Activated naive CD8-positive, alpha-beta T cell treated with anti-CD3 and anti-CD28 coated beads, Interleukin-2, amount 50 U/mL, for 16 hours (primary cell): ENCODE data around the gene GAMT.

Source experiments
- DNase-seq: peaks from one replicate; pipeline ENCODE4 v3.0.0-alpha.2; 2020; ENCODE audit warnings: low read depth, low spot score

Gene GAMT

DNA sequence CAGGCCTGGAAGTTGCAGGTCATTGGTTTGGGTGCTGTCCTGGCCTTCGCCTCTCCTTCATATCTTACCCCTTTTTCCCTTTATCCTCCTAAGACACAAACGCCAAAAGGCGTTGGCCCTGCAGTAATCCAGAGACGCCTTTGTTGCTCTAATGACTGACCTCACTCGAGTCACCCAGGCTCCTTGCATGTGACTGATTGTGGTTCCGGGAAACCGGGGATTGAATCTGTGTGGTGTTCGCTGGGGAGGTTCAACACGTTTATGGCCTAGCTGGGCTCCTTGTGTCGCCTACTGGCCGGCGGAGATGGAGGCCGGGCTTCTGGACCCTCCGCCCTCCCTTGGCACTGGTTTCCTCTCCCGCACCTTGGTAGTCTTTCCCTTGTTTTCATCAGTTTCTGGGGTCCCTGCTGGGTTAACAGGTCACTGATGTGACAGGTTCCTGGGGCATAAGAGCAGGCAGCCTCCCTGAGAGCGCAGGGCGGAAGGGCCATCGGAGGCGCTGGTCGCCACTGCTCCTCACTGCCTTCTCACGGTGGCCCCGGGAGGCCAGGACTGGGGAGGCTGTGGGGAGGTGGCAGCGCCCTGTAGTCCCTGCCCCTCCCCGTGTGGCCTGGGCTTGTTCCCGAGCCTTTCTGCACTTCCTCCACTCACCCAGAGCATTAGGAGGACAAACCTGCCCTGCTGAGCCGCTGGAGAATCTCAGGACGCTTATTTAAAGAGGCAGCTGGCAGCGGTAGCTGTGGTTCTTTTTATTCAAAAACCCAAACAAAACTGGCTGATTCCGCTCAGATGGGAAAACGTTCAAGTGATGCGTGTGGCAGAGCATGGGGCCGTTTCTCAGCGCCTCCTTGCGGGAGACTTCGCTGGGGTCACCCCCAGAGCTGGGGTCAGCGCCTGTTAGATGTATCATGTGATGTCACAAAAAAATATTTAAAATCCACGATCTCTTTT, 35.7 kb downstream of the GAMT start:
- no peak for DNase-seq

DNA sequence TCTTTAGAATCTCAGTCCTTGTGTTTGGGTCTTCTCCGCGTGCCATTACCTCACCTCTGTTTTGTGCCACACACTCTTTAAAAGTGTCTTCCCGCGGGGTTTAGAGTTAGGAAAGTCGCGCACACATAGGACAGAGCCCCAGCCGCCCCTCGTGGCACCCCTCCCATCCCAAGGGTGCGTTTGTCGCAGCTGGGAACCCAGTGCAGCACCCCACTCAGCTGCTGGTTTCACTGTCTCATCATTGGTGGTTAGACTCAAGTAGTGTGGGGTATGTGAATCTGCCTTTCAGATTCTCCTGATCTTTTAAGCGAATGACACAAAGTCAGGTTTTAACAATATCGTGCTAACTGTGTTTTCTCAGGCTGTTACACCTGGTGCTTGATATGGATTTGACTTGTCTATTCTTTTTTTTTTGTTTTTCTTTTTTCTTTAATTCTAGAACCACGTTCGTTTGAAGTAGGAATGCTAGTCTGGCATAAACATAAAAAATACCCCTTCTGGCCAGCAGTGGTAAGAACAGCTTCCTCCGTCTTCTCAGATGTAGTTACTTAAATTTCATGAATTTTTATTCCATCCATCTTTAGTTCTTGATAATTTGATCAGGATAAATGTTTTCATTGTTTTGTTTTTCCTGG, 37.2 kb downstream of the GAMT start:
- DNase-seq = no peak

DNA sequence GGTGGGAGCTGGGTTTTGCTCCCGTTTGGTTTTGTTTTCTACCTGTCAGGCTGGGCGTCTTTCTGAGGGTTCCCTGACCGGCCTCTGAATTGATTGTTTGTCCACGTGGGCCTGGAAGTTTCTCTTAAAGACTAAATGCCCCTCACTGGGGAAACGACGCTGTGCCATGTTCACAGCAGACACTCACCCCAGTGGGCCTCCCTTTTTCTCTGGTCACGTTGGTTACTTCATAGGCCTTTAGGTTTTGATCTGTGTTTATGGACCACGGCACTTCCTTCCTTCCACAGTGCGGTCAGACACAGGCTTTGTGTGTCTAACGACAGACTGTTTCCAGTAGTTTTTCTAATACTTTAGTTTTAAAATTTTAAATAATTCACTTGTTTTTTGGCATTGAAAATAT, 37.7 kb downstream of the GAMT start:
- DNase-seq = no peak

DNA sequence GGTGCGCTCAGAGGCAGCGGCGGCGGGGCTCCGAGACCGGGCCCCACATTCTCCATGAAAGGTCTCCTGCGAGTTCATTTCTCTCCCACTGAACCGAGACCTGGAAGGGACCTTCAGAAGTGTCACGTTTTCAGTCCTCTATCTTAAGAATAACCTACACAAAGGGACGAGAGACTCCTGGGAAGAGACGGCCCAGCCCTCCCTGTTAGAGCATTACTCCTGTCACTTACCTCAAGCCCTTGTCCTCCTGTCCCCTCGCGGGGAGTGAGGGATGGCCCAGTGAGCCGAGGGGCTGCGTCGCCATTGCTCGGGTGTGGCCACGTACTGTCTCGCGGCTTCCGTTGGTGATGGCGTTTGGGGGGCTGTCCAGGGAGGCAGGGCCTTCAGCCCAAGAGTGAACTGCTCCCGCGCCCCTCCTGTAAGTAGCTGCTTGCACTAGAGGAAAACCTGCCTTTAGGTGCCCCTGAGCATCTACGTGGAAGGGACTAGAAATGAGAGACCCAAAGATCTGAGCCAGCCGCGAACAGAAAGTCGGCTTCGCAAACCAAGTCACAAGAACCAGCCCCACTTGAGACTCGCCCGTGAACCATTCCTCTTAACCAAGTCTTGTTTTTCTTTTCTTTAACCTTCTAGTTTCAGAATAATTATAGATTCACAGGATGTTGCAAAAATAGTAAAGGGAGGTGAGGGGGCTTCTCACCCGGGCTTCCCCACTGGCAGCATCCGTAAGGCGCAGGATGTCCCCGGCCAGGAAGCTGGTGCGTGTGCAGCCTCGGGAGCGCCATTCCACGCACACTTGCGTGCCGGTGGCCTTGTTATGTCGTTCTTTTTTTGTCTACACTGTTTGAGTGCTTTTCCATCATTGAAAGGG, 38.7 kb downstream of the GAMT start:
- DNase-seq = no peak

DNA sequence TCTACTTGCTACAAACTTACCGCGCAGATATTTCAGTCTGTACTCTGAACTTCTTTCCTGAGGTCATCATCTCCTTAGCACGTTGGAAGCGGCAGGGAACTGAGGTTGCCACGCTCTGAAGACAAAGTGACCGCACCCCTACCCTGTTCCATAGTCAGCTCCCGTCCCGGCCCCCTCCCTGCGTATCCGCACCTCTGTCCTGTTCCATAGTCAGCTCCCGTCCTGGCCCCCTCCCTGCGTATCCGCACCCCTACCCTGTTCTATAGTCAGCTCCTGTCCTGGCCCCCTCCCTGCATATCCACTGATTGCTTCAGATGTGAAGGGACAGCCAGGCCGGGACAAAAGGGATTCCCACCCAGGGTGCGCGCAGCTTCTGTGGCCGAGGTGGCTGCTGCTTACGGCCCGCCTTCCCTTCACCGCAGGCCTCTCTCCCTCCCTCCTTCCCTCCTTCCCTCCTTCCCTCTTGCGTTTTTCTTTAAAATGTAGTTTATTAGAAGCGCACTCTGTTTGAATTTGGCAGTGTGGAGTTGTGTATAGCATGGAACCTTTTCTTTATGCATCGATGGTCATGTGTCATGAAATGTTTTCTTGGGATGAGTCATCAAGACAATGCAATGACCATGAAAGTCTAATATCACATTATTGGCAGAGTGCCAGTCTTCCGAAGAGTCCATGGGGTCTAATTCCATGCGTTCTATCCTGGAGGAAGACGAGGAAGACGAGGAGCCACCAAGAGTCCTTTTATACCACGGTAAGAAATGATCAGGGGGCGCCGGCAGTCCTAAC, 39.5 kb downstream of the GAMT start:
- no peak for DNase-seq

DNA sequence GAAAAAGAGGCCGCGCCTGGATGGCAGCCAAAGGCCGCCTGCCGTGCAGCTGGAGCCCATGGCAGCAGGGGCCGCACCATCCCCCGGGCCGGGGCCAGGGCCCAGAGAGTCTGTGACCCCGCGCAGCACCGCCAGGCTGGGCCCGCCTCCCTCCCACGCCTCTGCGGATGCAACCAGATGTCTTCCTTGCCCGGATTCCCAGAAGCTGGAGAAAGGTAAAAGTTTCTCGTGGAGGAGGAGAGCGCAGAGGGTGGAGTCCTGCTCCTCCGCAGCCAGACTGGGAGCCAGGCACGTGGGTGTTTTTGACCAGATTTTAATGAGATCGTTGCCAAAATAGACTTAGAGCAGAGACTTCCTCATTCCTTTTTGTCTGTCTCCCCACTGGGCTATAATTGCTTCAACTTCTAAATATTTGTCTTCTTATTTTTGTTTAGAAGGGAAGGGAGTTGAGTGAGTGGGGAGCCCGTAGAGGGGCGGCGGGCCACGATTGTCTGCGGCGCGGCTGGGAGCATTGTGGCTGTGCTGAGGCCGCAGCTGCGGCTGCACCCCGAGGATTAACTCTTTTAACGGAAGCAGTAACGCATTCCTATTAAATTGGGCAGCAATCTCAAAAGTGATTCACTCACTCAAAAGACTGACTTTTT, 40.4 kb downstream of the GAMT start:
- no peak for DNase-seq

DNA sequence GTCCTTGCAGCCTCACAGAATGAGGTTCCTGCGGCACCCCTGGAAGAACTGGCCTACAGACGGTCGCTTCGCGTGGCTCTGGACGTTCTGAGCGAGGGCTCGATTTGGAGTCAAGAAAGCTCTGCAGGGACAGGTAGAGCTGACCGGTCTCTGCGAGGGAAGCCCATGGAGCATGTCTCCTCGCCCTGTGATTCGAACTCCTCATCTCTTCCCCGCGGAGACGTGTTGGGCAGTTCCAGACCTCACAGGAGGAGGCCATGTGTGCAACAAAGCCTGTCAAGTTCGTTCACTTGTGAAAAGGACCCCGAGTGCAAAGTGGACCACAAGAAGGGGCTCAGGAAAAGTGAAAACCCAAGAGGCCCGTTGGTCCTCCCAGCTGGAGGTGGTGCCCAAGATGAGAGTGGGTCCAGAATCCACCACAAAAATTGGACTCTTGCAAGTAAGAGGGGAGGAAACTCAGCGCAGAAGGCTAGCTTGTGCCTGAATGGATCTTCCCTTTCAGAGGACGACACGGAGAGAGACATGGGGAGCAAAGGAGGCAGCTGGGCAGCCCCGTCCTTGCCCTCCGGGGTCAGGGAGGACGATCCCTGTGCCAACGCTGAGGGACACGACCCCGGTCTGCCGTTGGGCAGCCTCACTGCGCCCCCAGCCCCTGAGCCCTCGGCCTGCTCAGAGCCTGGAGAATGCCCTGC, 41.1 kb downstream of the GAMT start:
- no peak for DNase-seq

DNA sequence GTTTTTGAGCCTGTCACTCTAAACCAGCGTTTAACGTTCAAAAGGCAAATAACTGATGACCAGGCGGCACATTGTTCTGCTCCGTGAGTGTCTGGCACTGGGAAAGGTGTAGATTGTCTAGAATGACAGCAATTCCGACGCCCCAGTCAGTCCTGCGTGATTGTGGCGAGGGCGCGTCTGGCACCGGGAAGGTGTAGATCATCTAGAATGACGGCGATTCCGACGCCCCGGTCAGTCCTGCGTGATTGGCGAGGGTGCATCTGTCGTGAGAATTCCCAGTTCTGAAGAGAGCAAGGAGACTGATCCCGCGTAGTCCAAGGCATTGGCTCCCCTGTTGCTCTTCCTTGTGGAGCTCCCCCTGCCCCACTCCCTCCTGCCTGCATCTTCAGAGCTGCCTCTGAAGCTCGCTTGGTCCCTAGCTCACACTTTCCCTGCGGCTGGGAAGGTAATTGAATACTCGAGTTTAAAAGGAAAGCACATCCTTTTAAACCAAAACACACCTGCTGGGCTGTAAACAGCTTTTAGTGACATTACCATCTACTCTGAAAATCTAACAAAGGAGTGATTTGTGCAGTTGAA, 43.7 kb downstream of the GAMT start:
- no peak for DNase-seq

DNA sequence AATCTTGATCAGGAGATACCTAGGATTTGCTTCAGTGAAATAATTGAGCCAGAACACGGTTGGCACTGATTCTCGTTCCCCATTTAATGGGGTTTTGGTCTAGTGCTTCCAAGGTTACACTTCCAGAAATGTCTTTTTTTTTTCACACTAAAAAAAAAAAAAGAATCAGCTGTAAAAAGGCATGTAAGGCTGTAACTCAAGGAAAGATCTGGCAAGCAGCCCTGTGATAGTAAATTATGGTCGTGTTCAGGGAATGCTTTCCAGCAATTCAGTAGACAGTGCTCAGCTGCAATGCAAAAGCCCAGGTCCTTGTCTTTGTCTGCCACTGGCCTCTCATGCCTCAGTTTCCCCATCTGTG, 44.9 kb downstream of the GAMT start:
- DNase-seq = no peak

DNA sequence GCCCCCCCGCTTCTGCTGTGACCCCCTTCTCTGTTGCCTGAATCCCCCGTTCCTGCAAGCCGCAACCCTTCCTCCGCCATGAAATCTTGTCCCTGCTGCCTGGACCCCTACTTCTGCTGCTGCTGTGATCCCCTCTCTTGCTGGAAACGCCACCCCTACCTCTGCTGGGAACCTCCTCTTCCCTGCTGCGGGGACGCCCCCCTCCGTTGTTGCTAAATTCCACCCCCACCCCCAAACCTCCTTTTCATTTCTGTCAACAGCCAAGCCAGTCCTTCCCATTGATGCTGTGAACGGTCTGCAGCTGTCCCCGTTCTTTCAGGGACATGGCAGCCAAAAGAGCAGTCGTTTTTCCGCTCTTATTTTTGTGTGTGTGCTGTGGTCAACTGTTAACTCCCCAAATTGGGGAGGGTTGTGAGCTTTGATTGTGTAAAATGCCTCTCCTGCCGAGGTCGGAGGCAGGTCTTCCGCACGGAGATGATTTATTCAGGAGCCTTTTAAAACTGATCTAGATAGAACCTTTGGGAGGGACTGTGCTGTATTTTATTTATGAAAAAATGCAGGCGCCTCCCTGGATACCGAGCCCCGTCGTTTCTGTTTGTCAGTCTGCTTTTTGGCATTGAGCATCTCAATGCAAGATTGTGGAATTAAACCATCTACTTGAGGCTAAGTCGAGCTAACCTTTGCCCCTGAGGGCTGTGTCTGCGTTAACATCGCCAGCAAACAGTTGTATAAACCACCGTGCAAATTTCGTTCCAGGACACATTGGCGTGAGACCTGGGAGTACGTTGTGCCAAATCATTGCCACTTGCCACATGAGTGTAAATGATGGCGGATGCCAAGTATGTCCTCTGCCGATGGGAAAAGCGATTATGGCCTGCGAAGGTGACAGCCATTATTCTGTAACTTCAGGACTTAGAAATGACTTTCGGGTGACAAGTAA, 45.5 kb downstream of the GAMT start:
- DNase-seq = no peak

DNA sequence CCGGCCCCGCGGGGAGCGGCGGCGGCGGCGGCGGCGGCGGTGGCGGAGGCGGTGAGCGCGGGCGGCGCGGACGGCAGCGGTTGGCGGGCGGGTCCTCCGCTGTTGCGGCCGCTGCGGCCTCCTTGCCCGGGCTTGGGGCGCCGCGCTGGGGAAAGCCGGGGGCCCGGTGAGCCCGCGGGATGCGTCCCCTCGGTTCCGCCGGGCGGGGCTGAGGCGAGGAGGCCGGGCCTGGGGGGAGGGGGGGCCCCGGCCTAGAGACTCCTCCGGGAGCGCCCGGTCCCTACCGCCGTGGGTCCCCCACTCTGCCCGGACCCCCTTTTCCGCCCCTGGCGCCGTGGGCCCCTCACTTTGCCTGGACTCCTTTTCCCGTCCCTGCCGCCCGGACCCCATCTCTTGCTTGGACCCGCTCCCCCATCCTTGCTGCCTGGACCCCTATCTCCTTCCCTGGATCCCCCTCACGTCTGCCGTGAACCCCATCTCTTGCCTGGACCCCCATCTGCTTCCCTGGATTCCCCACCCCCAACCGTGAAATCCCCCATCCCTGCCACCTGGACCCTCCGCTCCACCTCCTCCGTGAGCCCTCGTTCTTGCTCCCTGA, 46.3 kb downstream of the GAMT start:
- no peak for DNase-seq

DNA sequence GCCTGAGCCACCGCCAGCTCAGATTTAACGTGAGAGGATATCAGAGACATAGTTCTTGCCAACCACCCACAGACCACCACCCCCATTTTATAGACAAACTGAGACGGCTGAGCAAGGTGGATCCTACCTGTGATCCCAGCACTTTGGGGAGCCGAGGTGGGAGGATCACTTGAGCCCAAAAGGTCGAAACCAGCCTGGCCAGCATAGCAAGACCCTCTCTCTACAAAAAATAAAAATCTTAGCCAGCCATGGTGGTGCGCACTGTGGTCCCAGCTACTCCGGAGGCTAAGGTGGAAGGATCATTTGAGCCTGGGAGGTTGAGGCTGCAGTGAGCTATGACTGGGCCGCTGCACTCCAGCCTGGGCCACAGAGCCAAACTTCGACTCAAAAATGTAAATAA, 48.2 kb downstream of the GAMT start:
- no peak for DNase-seq

DNA sequence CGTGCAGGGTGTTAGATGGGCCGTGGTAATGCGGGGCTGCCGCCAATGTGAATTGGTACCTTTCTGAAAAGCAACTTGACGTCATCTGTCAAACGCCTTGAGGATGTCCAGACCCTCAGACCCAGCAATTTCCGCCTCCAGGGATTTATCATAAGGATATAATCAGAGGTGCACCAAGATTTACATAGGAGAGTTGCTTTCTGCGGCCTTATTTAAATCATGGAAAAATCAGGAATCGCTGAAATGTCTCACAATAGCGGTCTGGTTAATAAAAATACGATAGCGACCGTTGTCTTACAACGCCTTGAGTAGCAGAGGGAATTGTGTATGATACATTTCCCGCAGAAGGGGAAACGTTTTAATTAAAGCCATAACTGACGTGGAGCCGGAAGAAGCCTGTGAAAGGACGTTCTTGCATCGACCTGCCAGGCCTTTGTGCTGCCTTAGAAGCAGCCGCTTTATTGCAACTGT, 49.9 kb downstream of the GAMT start:
- DNase-seq = no peak

DNA sequence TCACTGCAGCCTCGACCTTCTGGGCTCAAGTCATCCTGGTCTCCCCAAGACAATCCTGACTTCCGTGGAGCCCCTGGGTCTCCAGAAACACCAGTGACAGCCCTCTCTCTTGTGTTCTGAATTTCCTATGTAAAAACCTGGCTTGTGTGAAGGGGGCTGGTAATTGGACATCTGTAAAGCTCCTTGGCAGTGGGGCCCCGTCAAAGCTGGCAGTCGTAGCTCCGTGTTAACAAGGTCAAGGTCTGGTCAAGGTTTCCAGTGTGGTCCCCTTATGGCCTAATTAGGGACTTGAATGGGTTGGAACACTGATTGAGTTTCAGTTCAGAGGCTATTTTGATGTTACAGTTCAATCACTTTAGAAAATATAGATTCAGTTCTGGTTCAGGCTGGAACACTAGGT, 50.5 kb downstream of the GAMT start:
- DNase-seq = no peak

DNA sequence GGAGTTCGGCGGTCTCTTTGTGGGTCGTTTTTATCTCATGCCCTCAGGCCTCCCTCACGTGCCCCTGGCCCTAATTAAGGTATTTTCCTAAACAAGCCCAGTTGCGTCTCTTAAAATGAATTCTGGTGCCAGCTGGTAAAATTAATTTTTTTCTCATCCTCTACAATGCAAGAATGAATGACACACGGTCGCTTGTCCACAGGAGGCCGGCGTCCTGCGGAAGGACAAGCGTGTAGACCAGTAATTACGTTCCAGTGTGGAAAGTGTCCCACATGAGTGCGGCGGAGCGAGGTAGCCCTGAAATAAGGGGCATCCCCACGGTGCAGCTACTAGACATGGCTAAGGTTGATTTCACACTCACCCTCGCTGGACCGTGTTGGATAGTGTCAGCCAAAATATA, 52.1 kb downstream of the GAMT start:
- no peak for DNase-seq
